Measurements from ENCODE around the gene HMX3. TPM values are rescaled to one million over a fixed set of nuclear protein-coding genes. Genes with fewer than 3 reads are reported as not detected.

The HMX3 gene
- total and polyA plus RNA-seq, 2 of the 13 experiments (the other 11 are each of a cell fraction or from before 2014, with no cell fraction given), result not detected

- TF ChIP-seq ZBTB40 (IDR thresholded peaks at IDR 0.05), result peak; percentile 37; the same call in 1 of the 2 replicates
- no peak for TF ChIP-seq ZBTB40 (CRISPR knock-in tag; IDR thresholded peaks at IDR 0.05)
- TF ChIP-seq MXI1 (IDR thresholded peaks at IDR 0.05; ENCODE audit: borderline replicate concordance, low read depth, low read length), result peak; percentile 79; the same call in 1 of the 3 replicates
- TF ChIP-seq ZBED4 (CRISPR knock-in tag; IDR thresholded peaks at IDR 0.05; ENCODE audit: borderline replicate concordance), result no peak
- 0 out of 2 replicates have a peak, but pooled peaks have one; percentile 61 for TF ChIP-seq RNF2 (conservative IDR thresholded peaks at IDR 0.05; ENCODE audit: low read depth)
- no peak for TF ChIP-seq ZNF646 (CRISPR knock-in tag; IDR thresholded peaks at IDR 0.05)
- 0 out of 2 replicates have a peak, but pooled peaks have one; percentile 16 for TF ChIP-seq FOXO1 (CRISPR knock-in tag; IDR thresholded peaks at IDR 0.05)
- no peak for TF ChIP-seq ZNF724P (CRISPR knock-in tag; IDR thresholded peaks at IDR 0.05; ENCODE audit: borderline replicate concordance)
- peak; percentile 67 for TF ChIP-seq CBX1 (IDR thresholded peaks at IDR 0.05; ENCODE audit: low read depth)
Observed at GRCh38 chr10:123154092-123154710, 18.4 kb downstream of the HMX3 start, which contains the start of gene BUB3 (continued).
